CD8-positive, alpha-beta memory T cell (primary cell): ENCODE data around the gene ULK4. TPM values are rescaled to one million over a fixed set of nuclear protein-coding genes. Genes with fewer than 3 reads are reported as not detected.

Experiments used
- CTCF ChIA-PET: fragments of 350-600 bp; sonication (Branson Sonifier 250); formaldehyde crosslinking; loops from one replicate; lab custom pipeline; 2021; ENCODE audit warnings: antibody characterized with exemption; lab: Charles Lee
- POLR2A ChIA-PET: fragments of 350-600 bp; sonication (Branson Sonifier 250); formaldehyde crosslinking; loops from one replicate; lab custom pipeline; 2021; ENCODE audit warnings: antibody characterized with exemption; lab: Charles Lee
- DNase-seq, 5 donors: peaks; one replicate each; pipeline versions ENCODE4 v3.0.0 to v3.0.0-alpha.2; 2020 to 2022; ENCODE audit warnings: mixed read lengths in 1 of 5
- H3K27ac ChIP-seq: one replicate; pipeline ENCODE4 v1.7.0; 2013; ENCODE audit warnings: low read depth, mild to moderate bottlenecking, low read length, moderate library complexity
- H3K27me3 ChIP-seq: 2 replicates; pipeline ENCODE4 v1.7.0; 2013; ENCODE audit warnings: low read length, mild to moderate bottlenecking; ENCODE audit not compliant: insufficient read depth, poor library complexity, severe bottlenecking
- H3K36me3 ChIP-seq: 2 replicates; pipeline ENCODE4 v1.7.0; 2013; ENCODE audit warnings: mild to moderate bottlenecking, low read length, moderate library complexity; ENCODE audit not compliant: insufficient read depth
- H3K4me1 ChIP-seq: 2 replicates; pipeline ENCODE4 v1.7.0; 2013; ENCODE audit warnings: mild to moderate bottlenecking, low read length, moderate library complexity; ENCODE audit not compliant: insufficient read depth
- H3K4me3 ChIP-seq: 2 replicates; pipeline ENCODE4 v1.7.0; 2013; ENCODE audit warnings: mild to moderate bottlenecking, low read length
- H3K9me3 ChIP-seq: 2 replicates; pipeline ENCODE4 v1.7.0; 2013; ENCODE audit warnings: mild to moderate bottlenecking, low read length
- H3K27ac Mint-ChIP-seq, 8 donors: one replicate each; pipeline ENCODE4 v1.8.0; 2020 to 2021; ENCODE audit warnings: mixed read lengths in 8 of 8, mild to moderate bottlenecking in 6 of 8, inconsistent platforms in 3 of 8, moderate library complexity in 3 of 8
- H3K27me3 Mint-ChIP-seq, 2 donors: one replicate each; pipeline ENCODE4 v1.8.0; 2020 to 2021; ENCODE audit warnings: mixed read lengths in 2 of 2, mild to moderate bottlenecking in 1 of 2, moderate library complexity in 1 of 2
- H3K36me3 Mint-ChIP-seq, 3 donors: one replicate each; pipeline ENCODE4 v1.8.0; 2020 to 2021; ENCODE audit warnings: mixed read lengths in 3 of 3, inconsistent platforms in 1 of 3, mild to moderate bottlenecking in 1 of 3
- H3K4me1 Mint-ChIP-seq, 3 donors: one replicate each; pipeline ENCODE4 v1.8.0; 2020 to 2021; ENCODE audit warnings: mixed read lengths in 3 of 3, inconsistent platforms in 1 of 3, mild to moderate bottlenecking in 1 of 3
- H3K4me3 Mint-ChIP-seq, 7 donors: one replicate each; pipeline ENCODE4 v1.8.0; 2020 to 2021; ENCODE audit warnings: mixed read lengths in 7 of 7, mild to moderate bottlenecking in 6 of 7, moderate library complexity in 4 of 7, inconsistent platforms in 2 of 7
- H3K9me3 Mint-ChIP-seq, 5 donors: one replicate each; pipeline ENCODE4 v1.8.0; 2020 to 2022; ENCODE audit warnings: mixed read lengths in 5 of 5, mild to moderate bottlenecking in 3 of 5, moderate library complexity in 2 of 5, inconsistent platforms in 1 of 5
- polyA plus RNA-seq: library from polyadenylated mRNA; unstranded; fragments of 300-500 nt; fragmentation: Illumina TruSeq; gene quantifications from one replicate; pipeline ENCODE4 v1.2.3, GENCODE V29; 2021
- total RNA-seq, 2 experiments: library from RNA; stranded (reverse); gene quantifications; one replicate each; pipeline ENCODE4 v1.2.3, GENCODE V29; 2021

The ULK4 gene
- total and polyA plus RNA-seq, 3 experiments from 2014 or later = 10.4 to 12.7 (median 12.3) TPM

DNA sequence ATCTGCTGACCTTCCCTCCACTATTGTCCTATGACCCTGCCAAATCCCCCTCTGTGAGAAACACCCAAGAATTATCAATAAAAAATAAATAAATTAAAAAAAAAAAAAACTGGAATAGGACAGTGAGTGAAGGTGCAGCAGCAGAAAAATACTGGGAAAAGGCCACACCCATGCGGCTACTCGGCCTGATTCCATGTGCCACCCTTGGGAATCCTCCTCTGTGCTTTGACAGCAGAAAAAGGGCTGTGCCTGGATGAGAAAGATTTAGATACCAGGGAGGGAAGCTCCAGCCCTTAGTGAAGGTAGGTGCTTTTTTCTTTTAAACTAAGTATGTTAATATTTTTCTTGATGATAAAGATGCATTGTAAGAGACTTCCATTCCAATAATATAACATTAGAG lies 654.8 kb downstream of the ULK4 start:
- H3K36me3 ChIP-seq = no peaks in the 10 kb centered on the region
- H3K9me3 ChIP-seq = no peaks in the 10 kb centered on the region
- peaks cover 0 to 2% (median 0%) of the 10 kb centered on the region in 3 donors for H3K36me3 Mint-ChIP-seq
- H3K27me3 ChIP-seq = no peaks in the 10 kb centered on the region
- H3K4me3 Mint-ChIP-seq = no peak overlapping the region
- no peak for DNase-seq
- ChIA-PET CTCF (no interaction called here), POLR2A (no interaction called here)
- no peak overlapping the region for H3K27ac Mint-ChIP-seq
- H3K4me1 Mint-ChIP-seq = no peaks in the 10 kb centered on the region
- H3K27ac ChIP-seq = no peak overlapping the region
- H3K9me3 Mint-ChIP-seq = no peaks in the 10 kb centered on the region
- no peak overlapping the region for H3K4me3 ChIP-seq
- no peaks in the 10 kb centered on the region for H3K27me3 Mint-ChIP-seq
- H3K4me1 ChIP-seq = no peaks in the 10 kb centered on the region

DNA sequence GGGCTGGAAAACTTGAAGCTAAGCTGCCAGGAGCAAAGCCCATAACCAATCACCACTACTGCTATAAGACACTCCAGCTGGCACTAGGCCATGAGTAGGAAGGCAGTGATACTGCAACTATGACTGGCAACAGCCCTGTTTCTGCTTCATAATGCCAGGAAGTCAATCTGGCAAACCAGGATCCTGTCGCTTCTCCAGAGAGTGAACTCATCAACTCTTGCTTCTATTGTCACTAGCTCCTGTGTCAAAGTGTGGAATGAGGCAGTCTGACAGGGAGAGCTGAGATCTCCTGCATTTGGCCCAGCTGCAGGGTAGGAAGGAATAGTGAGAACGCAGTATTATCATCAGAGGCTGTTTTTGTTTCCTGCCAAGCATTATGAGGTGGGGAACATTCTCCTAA lies 657.3 kb downstream of the ULK4 start:
- Mint-ChIP-seq H3K27me3 (no peaks in the 10 kb centered on the region), H3K4me1 (no peaks in the 10 kb centered on the region), H3K9me3 (no peaks in the 10 kb centered on the region), H3K27ac (no peak overlapping the region), H3K36me3 (peaks cover 0 to 2% (median 0%) of the 10 kb centered on the region in 3 donors), H3K4me3 (no peak overlapping the region)
- DNase-seq = no peak
- no peaks in the 10 kb centered on the region for H3K9me3 ChIP-seq
- no peak overlapping the region for H3K4me3 ChIP-seq
- H3K36me3 ChIP-seq = no peaks in the 10 kb centered on the region
- no peak overlapping the region for H3K27ac ChIP-seq
- POLR2A ChIA-PET = no interaction called here
- CTCF ChIA-PET = interaction anchor here (0.7 kb wide), 1 partner anchor 8 kb away, joined by 3 read pairs; no protein-coding TSS in a partner anchor
- no peaks in the 10 kb centered on the region for H3K4me1 ChIP-seq
- no peaks in the 10 kb centered on the region for H3K27me3 ChIP-seq

DNA sequence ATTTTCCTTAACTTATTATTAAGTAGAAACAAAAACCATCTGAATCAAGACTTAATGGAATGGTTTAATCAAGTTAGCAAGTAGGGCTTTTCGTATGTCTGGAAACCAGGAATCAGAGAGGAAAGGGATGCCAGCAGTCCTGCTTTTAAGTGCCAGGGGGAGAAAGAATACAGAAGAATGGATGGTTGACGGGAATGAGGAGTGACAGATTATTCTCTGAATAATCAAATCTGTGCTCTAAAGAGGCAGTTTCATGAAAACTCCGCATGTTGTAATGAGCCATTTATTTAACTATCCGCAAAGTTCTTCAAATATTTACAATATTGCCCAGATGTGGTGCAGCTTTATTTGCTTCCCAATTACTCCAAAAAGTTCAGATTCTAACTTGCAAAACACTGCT lies 659.6 kb downstream of the ULK4 start:
- H3K4me3 Mint-ChIP-seq = no peak overlapping the region
- H3K27me3 Mint-ChIP-seq = no peaks in the 10 kb centered on the region
- no peaks in the 10 kb centered on the region for H3K9me3 Mint-ChIP-seq
- no peak for DNase-seq
- no peaks in the 10 kb centered on the region for H3K36me3 ChIP-seq
- POLR2A ChIA-PET = no interaction called here
- H3K4me1 Mint-ChIP-seq = no peaks in the 10 kb centered on the region
- H3K27me3 ChIP-seq = no peaks in the 10 kb centered on the region
- H3K4me3 ChIP-seq = no peak overlapping the region
- peaks cover 0 to 2% (median 0%) of the 10 kb centered on the region in 3 donors for H3K36me3 Mint-ChIP-seq
- CTCF ChIA-PET = no interaction called here
- H3K27ac ChIP-seq = no peak overlapping the region
- H3K4me1 ChIP-seq = no peaks in the 10 kb centered on the region
- no peak overlapping the region for H3K27ac Mint-ChIP-seq
- no peaks in the 10 kb centered on the region for H3K9me3 ChIP-seq

DNA sequence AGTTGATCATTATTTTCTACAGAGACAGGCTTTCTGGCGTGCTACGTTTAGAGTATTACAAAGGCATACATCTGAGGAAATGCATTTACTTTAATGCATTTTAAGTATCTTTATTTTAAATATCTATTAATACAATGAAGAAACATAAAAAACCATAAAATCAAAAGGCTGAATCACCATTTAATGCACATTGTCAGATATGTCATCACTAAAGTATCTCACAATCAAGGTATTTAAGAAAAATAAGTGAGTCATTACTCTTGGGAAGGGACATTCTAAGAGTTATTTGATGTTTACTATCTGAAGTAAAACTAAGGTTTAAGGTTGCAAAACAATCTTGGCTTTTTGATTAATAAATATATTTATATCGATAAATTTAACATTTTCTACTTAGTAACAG lies 660.4 kb downstream of the ULK4 start:
- Mint-ChIP-seq H3K27ac (no peak overlapping the region), H3K4me3 (no peak overlapping the region), H3K4me1 (no peaks in the 10 kb centered on the region), H3K27me3 (peaks cover 0 to 1% of the 10 kb centered on the region in 2 donors), H3K9me3 (no peaks in the 10 kb centered on the region), H3K36me3 (peaks cover 0 to 2% (median 0%) of the 10 kb centered on the region in 3 donors)
- no peak for DNase-seq
- Histone ChIP-seq H3K9me3 (no peaks in the 10 kb centered on the region), H3K36me3 (no peaks in the 10 kb centered on the region), H3K27me3 (no peaks in the 10 kb centered on the region), H3K4me3 (no peak overlapping the region), H3K4me1 (no peaks in the 10 kb centered on the region), H3K27ac (no peak overlapping the region)
- POLR2A ChIA-PET = no interaction called here
- CTCF ChIA-PET = no interaction called here

- Histone ChIP-seq H3K4me3 (no peak overlapping the region), H3K4me1 (no peaks in the 10 kb centered on the region), H3K27me3 (no peaks in the 10 kb centered on the region), H3K9me3 (no peaks in the 10 kb centered on the region), H3K36me3 (no peaks in the 10 kb centered on the region), H3K27ac (no peak overlapping the region)
- peaks cover 0 to 1% of the 10 kb centered on the region in 2 donors for H3K27me3 Mint-ChIP-seq
- no peak overlapping the region for H3K27ac Mint-ChIP-seq
- CTCF ChIA-PET = no interaction called here
- no peaks in the 10 kb centered on the region for H3K4me1 Mint-ChIP-seq
- DNase-seq = no peak
- H3K36me3 Mint-ChIP-seq = no peaks in the 10 kb centered on the region
- no peak overlapping the region for H3K4me3 Mint-ChIP-seq
- POLR2A ChIA-PET = no interaction called here
- H3K9me3 Mint-ChIP-seq = no peaks in the 10 kb centered on the region
Measured at GRCh38 chr3:41299036-41299435, 662.9 kb downstream of the ULK4 start.

GRCh38 chr3:41297750-41298149 lies 664.2 kb downstream of the ULK4 start:
- Histone ChIP-seq H3K4me1 (no peaks in the 10 kb centered on the region), H3K9me3 (no peaks in the 10 kb centered on the region), H3K36me3 (no peaks in the 10 kb centered on the region), H3K27ac (no peak overlapping the region), H3K4me3 (no peak overlapping the region), H3K27me3 (no peaks in the 10 kb centered on the region)
- CTCF ChIA-PET = no interaction called here
- POLR2A ChIA-PET = no interaction called here
- DNase-seq = no peak
- Mint-ChIP-seq H3K27ac (no peak overlapping the region), H3K36me3 (peaks cover 0 to 4% (median 3%) of the 10 kb centered on the region in 3 donors), H3K4me3 (no peak overlapping the region), H3K27me3 (peaks cover 0 to 1% of the 10 kb centered on the region in 2 donors), H3K9me3 (no peaks in the 10 kb centered on the region), H3K4me1 (no peaks in the 10 kb centered on the region)

GRCh38 chr3:41296556-41296955 lies 665.3 kb downstream of the ULK4 start:
- CTCF ChIA-PET = no interaction called here
- no peak overlapping the region for H3K4me3 ChIP-seq
- H3K27me3 ChIP-seq = no peaks in the 10 kb centered on the region
- Mint-ChIP-seq H3K36me3 (peaks cover 0 to 4% (median 3%) of the 10 kb centered on the region in 3 donors), H3K4me1 (no peaks in the 10 kb centered on the region), H3K27me3 (peaks cover 0 to 1% of the 10 kb centered on the region in 2 donors), H3K27ac (no peak overlapping the region), H3K9me3 (no peaks in the 10 kb centered on the region), H3K4me3 (no peak overlapping the region)
- H3K9me3 ChIP-seq = no peaks in the 10 kb centered on the region
- H3K36me3 ChIP-seq = no peaks in the 10 kb centered on the region
- H3K27ac ChIP-seq = no peak overlapping the region
- DNase-seq = no peak
- H3K4me1 ChIP-seq = no peaks in the 10 kb centered on the region
- POLR2A ChIA-PET = no interaction called here

GRCh38 chr3:41295740-41296139 lies 666.2 kb downstream of the ULK4 start:
- Mint-ChIP-seq H3K9me3 (no peaks in the 10 kb centered on the region), H3K4me3 (no peak overlapping the region), H3K4me1 (no peaks in the 10 kb centered on the region), H3K36me3 (peaks cover 0 to 7% (median 3%) of the 10 kb centered on the region in 3 donors), H3K27ac (no peak overlapping the region), H3K27me3 (peaks cover 0 to 1% of the 10 kb centered on the region in 2 donors)
- Histone ChIP-seq H3K9me3 (no peaks in the 10 kb centered on the region), H3K4me1 (no peaks in the 10 kb centered on the region), H3K4me3 (no peak overlapping the region), H3K36me3 (no peaks in the 10 kb centered on the region), H3K27me3 (no peaks in the 10 kb centered on the region), H3K27ac (no peak overlapping the region)
- CTCF ChIA-PET = no interaction called here
- POLR2A ChIA-PET = no interaction called here
- no peak for DNase-seq
